GM18867 (cell line): ENCODE results near the gene ST3GAL4.
"Not testable (repeated sequence)": the region's sequence is repeated elsewhere in the genome, so short reads cannot be mapped to it uniquely, and the experiment has no call there.

Source experiments
- ATAC-seq: cut with Tn5 transposase; IDR thresholded peaks from one replicate; pipeline ENCODE4 v1.9.1; 2021; ENCODE audit warnings: mild to moderate bottlenecking, moderate library complexity; ENCODE audit not compliant: unreplicated experiment

Gene ST3GAL4

GRCh38 chr11:126345283-126345682 is 10.2 kb upstream of the ST3GAL4 start:
- ATAC-seq: no peak

- ATAC-seq: no peak
Observed at GRCh38 chr11:126345759-126346585, 9.5 kb upstream of the ST3GAL4 start.

DNA sequence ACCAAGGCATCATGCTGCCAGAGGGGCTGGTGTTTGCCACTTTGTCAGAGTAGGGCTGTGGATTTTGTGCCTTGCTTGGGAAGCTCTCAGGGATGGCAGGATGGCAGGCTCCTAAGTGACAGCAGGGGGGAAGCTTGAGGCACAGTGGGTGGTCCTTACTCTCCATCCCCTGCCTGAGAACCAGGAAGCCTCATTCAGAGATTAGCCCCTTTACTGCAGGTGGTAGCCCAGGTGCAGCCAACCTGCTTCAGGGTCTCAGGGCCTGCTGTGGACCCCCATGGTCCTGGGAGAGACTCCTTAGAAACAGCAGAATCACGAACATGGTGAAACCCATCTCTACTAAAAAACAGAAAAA is 8.9 kb upstream of the ST3GAL4 start:
- ATAC-seq: no peak

DNA sequence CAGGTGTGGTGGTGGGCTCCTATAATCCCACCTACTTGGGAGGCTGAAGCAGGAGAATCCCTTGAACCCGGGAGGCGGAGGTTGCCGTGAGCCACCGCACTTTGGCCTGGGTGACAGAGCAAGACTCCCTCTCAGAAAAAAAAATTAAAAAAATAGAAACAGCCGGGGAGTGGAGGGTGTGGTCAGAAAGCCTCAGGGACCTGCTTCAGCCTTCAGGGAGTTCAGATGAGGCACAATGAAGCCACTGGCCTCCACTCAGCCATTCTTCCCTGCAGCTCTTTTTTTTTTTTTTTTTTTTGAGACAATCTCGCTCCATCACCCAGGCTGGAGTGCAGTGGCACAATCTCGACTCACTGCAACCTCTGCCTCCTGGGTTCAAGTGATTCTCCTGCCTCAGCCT is 8.5 kb upstream of the ST3GAL4 start:
- ATAC-seq: not testable (repeated sequence)

DNA sequence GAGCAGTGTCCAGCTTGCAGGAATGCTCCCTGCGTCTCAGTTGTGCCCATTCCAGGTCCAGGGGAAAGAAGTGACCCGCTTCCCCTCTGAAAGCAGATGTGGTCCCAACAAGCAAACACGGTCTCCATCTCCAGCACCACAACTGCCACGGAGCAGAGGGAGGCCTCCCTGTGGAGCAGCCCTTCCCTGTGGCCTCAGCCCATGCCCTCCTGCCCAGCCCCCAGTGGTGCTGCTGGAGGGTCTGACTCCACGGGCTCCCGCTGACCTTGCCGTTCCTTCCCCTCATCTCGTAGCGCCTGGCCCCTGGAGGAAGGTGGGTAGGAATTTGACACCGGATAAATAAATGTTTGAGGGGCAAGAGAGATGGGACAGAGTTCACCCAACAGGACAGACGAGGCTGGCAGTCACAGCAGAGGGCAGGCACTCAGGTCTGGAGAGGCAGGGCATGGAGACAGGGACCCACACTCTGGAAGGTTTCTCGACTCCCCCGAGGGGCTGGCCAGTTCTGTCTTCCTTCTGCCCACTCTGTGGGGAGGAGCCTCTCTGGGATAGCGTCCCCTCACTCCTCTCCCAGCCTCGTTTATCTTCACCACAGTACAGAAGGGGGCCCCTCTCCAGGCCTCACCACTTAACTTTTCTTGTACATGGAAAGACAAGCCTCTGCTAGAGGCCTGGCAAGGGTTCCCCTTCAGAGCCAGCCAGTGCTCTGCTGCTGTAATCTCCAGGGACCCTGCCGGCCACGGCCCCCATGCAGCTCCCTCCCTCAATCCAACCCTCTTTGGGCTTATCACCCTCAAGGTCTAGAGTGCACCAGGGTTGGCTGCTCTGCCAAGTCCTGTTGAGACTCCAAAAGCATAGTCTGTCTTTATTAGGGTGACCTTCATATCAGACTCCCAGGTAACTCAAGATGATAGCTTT is 7.5 kb upstream of the ST3GAL4 start:
- ATAC-seq: no peak

DNA sequence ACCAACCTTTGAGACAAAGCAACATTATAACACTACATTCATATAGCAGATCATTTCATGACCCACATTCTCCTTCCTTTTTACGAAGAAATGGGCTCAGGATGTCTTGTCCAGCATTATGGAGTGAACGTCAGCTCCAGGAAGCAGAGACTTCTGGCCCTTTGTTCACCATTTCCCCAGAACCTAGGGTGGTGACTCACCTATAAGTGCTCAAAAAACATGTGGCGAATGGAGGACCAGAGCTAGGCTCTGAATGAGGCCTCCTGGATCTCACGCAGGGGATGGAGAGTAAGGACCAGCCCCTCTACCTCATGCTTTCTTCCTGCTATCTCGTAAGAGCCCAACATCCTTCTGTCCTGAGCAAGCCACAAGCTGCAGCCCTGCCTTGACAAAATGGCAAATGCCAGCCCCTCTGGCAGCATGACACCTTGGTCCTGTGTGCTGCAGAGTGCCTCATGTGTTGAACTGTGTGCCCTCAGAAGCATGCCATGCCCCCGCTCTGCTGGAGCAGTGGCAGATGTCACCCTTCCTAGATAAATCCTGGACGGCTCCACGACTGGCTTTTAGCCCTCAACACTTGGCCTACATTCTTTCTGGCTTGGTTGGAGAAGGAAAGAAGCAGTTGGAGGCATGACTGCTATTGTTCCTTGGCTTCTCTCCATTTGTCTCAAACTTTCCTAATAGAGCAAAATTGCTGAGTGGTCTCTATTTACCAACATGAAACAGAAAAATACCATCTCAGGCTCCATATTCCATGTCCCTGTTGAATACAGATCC is 6.5 kb upstream of the ST3GAL4 start:
- no peak for ATAC-seq

- ATAC-seq: no peak
Observed at GRCh38 chr11:126350836-126351235, 4.7 kb upstream of the ST3GAL4 start.

DNA sequence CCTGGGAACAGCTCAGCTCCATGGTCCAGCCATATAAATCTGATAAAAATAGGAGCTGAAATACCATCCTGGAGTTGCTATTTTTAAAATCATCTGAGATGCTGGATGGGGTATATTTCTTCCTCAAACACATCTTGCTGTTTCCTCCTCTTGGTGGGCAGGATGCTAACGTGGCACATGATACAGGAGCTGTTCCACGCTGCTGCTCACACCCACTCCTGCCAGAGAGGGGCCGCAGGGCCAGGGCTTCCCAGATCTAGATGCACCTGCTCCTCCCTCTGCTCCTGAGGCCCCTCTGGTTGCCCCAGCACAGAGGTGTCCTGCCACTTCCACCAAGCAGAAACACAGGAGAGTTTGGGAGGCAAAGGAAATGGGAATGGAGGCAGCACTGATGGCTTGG is 3.3 kb upstream of the ST3GAL4 start:
- ATAC-seq: no peak

GRCh38 chr11:126352934-126353801 is 2.3 kb upstream of the ST3GAL4 start:
- ATAC-seq: no peak

- ATAC-seq: peak; percentile 35
Observed at GRCh38 chr11:126354631-126355323, 709 bp upstream of the ST3GAL4 start.

DNA sequence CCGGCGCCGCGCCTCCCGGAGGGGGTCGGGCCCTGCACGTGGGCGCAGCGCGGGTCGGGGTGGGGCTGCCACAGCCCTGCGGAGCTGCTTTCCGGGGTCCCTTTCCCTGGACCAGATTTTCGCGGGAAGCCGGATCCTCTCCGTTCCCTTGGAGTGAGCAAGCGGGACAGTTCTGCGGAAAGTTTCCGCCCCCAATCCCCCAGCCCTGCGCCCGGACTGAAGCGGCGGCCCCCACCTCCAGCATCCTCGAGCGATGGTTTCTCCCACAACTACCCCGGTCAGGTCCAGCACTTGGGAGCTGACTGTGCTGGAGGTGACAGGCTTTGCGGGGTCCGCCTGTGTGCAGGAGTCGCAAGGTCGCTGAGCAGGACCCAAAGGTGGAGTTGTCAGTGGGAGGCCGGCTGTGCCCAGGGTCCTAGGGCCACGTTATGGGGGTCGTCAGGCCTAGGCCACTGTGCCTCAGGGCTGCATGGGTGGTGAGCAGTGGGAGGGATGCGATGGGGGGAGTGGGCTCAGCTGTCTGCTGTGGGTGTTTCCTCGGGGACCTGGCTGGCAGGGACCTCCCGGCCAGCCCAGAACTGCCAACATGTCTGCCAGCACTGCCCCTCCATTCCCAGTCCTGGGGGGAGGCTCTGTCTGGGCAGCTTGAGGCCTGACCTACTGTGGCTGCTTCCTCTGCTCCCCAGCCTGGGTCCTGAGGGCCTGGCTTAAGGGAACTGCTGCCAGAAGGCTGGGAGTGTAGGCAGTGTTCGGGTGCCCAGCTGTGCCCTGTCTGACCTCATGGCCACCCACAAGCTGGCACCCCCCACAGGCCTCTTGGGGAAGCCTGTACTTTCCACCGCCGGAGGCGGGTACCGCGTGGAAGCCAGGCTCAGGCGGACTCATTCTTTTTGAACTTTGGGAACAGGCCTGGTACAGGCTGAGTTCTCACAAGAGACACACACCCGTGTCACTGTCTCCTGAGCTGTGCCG is 726 bp downstream of the ST3GAL4 start:
- ATAC-seq: peak; percentile 1

DNA sequence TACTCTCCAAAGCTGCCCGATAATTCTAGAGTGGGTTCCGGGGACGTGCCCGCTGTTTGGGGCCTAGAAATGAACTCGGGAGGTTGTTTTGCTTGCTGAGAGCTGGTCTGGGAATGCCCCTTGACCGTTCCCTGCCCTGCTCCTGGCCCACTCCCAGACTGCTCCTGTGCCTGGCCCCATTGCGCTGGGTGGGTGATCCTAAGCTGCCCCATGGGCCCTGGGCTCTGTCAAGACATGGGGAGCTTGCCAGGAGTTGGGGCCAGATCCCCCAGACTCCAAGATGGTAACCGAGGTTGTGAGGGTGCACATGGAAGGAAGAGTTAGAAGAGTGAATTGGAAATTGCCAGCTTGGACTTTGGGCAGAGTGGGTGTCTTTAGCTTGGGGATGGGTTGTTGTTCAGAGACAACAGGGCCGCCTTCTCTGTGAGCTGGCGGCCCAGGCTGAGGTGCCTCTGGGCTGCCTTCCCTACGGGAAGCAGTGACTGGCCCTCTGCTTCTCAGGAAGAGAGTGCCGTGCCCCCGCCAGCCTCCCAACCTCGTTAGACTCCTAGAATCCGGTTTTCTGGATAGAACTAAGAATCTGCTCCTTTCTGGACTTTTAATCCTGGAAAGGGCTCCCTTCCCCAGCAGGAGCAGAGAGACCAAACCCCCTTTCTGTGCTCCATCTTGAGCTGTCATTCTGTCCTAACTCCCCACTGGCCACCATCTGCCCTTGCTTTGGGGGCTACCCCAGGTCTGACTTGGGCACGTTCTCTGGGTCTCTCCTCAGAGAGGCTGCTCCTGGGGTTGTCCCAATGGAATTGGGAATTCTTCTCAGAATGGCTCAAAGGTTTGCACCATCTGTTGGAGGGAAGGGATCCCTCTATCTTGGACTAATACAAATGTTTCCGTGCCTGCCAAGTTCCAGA is 1.8 kb downstream of the ST3GAL4 start:
- no peak for ATAC-seq

DNA sequence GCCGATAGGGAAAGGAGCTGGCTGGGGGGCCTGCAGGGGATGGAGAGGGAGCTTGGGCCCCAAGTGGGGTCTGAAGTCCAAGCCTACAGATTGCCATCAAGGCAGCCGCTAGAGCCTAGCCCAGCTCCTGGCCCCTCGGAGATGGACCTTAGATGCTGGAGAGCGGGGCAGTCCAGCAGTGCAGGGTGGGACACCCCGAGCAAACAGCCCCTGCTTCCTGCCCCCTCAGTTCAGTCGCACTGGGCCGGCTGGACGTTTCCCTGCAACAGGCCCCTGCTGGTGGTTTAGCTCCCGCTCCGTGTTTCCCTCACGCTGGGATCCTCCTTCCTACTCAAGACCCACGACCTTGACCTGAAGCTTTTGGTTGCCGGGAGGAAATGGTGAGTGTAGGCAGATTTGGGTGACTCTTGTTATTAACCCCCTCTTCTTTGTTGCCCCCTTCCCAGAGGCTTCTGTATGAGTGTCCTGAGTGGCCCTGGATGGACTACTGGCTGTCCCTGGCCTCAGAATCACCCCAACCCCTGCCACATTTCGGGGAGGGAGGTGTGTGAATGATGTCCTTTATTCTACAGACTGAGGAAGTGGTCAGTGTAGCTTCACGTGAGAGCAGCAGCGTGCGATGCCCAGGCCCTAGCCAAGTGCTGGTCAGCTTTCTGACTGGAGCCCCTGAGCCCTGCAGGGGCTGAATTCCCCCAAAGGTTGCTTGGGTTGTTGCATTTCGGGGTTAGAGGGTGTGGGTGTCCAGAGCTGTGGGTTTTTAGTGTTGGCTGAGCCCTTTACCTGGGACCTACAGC is 2.7 kb downstream of the ST3GAL4 start:
- no peak for ATAC-seq

DNA sequence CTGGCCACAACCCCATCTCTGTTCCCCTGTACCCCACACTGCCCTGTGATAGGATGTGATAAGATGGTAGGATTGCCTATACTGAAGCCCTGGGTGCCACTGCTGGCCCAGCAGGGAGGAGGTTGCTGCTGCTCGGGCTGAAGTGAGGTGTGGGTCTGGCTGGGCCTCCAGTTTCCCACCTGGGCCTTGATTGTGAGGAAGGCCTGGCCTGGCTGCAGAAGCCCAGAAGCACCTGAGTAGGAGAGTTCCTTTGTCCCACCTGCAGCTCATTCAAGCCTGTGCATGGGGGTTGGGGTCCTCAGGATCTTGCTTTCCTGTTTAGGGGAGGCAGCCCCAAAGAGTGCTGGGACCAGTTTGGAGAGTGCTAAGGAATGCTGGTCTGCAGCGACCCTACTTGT is 3.3 kb downstream of the ST3GAL4 start:
- no peak for ATAC-seq

DNA sequence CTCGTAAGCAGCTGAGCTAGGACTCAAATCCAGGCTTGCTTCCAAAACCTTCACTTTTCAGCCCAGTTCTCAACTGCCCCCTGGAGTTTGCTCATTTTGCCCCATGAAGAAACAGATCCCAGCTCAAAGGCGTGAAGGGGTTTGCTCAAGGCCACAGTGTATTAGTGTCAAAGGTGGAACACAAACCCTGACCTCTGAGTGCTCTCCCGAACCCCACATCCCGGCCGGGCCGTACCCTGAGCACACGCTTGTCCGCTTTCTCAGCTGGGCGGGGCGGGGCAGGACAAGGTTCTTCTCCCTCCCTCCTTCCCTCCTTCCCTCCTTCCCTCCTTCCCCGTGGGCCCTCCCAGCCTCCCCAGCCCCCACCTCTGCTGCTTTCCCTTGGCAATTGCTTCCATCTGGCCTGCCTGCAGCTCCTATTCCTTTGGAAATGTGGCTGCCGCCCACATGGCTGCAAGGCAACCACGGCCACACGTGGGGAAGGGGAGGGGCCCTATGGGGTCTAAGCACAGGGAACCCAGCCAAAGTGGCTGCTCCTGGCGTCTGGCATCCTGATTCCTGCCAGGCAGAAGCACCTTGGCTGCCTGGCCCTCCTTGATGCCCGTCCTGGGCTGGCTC is 4.1 kb downstream of the ST3GAL4 start:
- no peak for ATAC-seq

DNA sequence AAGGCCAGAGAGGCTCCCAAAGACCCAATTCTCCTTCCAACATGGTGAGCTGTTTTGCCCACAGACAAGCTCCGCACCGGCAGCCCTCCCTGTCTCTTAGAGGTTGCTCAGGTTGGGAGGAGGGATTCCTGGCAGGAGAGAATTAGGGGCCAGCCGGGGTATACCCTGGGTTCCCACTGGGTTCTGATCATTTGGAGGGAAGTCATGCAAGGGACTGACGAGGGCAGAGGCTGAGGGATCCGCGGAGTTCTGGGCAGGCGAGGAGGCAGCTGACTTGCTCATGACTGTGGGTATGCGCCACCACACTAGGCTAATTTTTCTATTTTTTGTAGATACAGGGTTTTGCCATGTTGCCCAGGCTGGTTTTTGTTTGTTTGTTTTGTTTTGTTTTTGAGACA is 4.6 kb downstream of the ST3GAL4 start:
- no peak for ATAC-seq
